HepG2 (cell line): ENCODE results near the gene COL18A1. TPM values are rescaled to one million over a fixed set of nuclear protein-coding genes. Genes with fewer than 3 reads are reported as not detected.
A peak's percentile ranks its signal among the peaks of the same experiment; 100 is the strongest.

Experiments used
- CCAR2 ChIP-seq: fragments of 200-400 bp; formaldehyde crosslinking; optimal IDR thresholded peaks from 2 replicates; pipeline ENCODE3; 2018; ENCODE audit warnings: low read depth, mild to moderate bottlenecking, low read length, moderate library complexity
- CEBPB ChIP-seq: IDR thresholded peaks from 2 replicates; pipeline ENCODE4 v1.6.1; 2011; ENCODE audit warnings: low read depth, low read length, improper control_type of control experiment, borderline replicate concordance
- HNRNPK ChIP-seq: fragments of 200-400 bp; formaldehyde crosslinking; IDR thresholded peaks from 2 replicates; pipeline ENCODE4 v1.6.1; 2018; ENCODE audit warnings: low read length, low read depth, moderate library complexity, mild to moderate bottlenecking; ENCODE audit not compliant: poor library complexity, severe bottlenecking
- MATR3 ChIP-seq: sonication (generic); formaldehyde crosslinking; IDR thresholded peaks from 2 replicates; pipeline ENCODE4 v1.4.0; 2020; ENCODE audit warnings: missing genetic modification reagents
- MYNN ChIP-seq: sonication (generic); formaldehyde crosslinking; IDR thresholded peaks from 2 replicates; pipeline ENCODE4 v1.4.0; 2020; ENCODE audit warnings: mild to moderate bottlenecking, low read depth, missing genetic modification reagents
- REL ChIP-seq: sonication (generic); formaldehyde crosslinking; conservative IDR thresholded peaks from 2 replicates; pipeline ENCODE4 v1.8.0; 2022; ENCODE audit warnings: mild to moderate bottlenecking, missing genetic modification reagents, moderate library complexity
- RFX5 ChIP-seq: IDR thresholded peaks from 2 replicates; pipeline ENCODE4 v1.6.1; 2011; ENCODE audit warnings: low read depth, low read length, improper control_type of control experiment
- TEF ChIP-seq: sonication (generic); formaldehyde crosslinking; IDR thresholded peaks from 2 replicates; pipeline ENCODE4 v1.5.0; 2020; ENCODE audit warnings: missing genetic modification reagents
- TFAP4 ChIP-seq: sonication (generic); IDR thresholded peaks from 2 replicates; pipeline ENCODE4 v1.6.1; 2016; ENCODE audit warnings: low read depth, borderline replicate concordance
- THAP9 ChIP-seq: sonication (generic); formaldehyde crosslinking; IDR thresholded peaks from 2 replicates; pipeline ENCODE4; 2020; ENCODE audit warnings: missing genetic modification reagents, mild to moderate bottlenecking, borderline replicate concordance
- YEATS4 ChIP-seq: sonication (generic); formaldehyde crosslinking; IDR thresholded peaks from 2 replicates; pipeline ENCODE4 v1.4.0; 2020; ENCODE audit warnings: missing genetic modification reagents, borderline replicate concordance
- ZKSCAN5 ChIP-seq: sonication (generic); formaldehyde crosslinking; IDR thresholded peaks from 2 replicates; pipeline ENCODE4 v1.5.1; 2020; ENCODE audit warnings: mild to moderate bottlenecking, missing genetic modification reagents
- ZMYM4 ChIP-seq: sonication (generic); formaldehyde crosslinking; IDR thresholded peaks from 2 replicates; pipeline ENCODE4 v1.8.1; 2023; ENCODE audit warnings: mild to moderate bottlenecking, missing genetic modification reagents
- ZNF251 ChIP-seq: sonication (generic); formaldehyde crosslinking; IDR thresholded peaks from 2 replicates; pipeline ENCODE4 v1.9.0; 2021; ENCODE audit warnings: mild to moderate bottlenecking, missing genetic modification reagents
- ZNF264 ChIP-seq: sonication (generic); formaldehyde crosslinking; IDR thresholded peaks from 2 replicates; pipeline ENCODE4 v1.4.0; 2020; ENCODE audit warnings: missing genetic modification reagents
- ZNF430 ChIP-seq: sonication (generic); formaldehyde crosslinking; IDR thresholded peaks from 2 replicates; pipeline ENCODE4 v1.9.0; 2021; ENCODE audit warnings: mild to moderate bottlenecking, missing genetic modification reagents
- ZNF605 ChIP-seq: sonication (generic); formaldehyde crosslinking; IDR thresholded peaks from 2 replicates; pipeline ENCODE4 v1.8.0; 2022; ENCODE audit warnings: mild to moderate bottlenecking, missing genetic modification reagents
- ZNF619 ChIP-seq: sonication (generic); formaldehyde crosslinking; IDR thresholded peaks from 2 replicates; pipeline ENCODE4 v1.4.0; 2020; ENCODE audit warnings: mild to moderate bottlenecking, missing genetic modification reagents
- ZNF710 ChIP-seq: sonication (generic); formaldehyde crosslinking; IDR thresholded peaks from 2 replicates; pipeline ENCODE4 v1.5.0; 2020; ENCODE audit warnings: mild to moderate bottlenecking, missing genetic modification reagents, borderline replicate concordance
- ZNF740 ChIP-seq: sonication (generic); formaldehyde crosslinking; IDR thresholded peaks from 2 replicates; pipeline ENCODE4 v1.4.0; 2020; ENCODE audit warnings: missing genetic modification reagents
- ZNF775 ChIP-seq: sonication (generic); formaldehyde crosslinking; IDR thresholded peaks from 2 replicates; pipeline ENCODE4 v1.4.0; 2020; ENCODE audit warnings: missing genetic modification reagents, mild to moderate bottlenecking, moderate library complexity, borderline replicate concordance
- ZZZ3 ChIP-seq: sonication (generic); formaldehyde crosslinking; IDR thresholded peaks from 2 replicates; pipeline ENCODE4 v1.4.0; 2020; ENCODE audit warnings: missing genetic modification reagents, mild to moderate bottlenecking, borderline replicate concordance
- polyA plus RNA-seq, 8 experiments: library from polyadenylated mRNA; depleted of rRNA in 3 of 8; stranded (reverse) in 7 of 8; unstranded in 1 of 8; fragments of >200 nt; fragmentation: Illumina TruSeq in 4 of 8; extraction: Trizol in 4 of 8; gene quantifications; 2 replicates each; pipeline versions ENCODE4 v1.2.1 to v1.2.3, GENCODE V29; 2011 to 2016; ENCODE audit warnings: low read depth in 4 of 8, missing spikeins in 1 of 8, mixed read lengths in 1 of 8; ENCODE audit not compliant: insufficient read depth in 1 of 8
- total RNA-seq, 5 experiments: library from RNA; depleted of rRNA; stranded (reverse); fragments of >200 nt; fragmentation: Illumina TruSeq; extraction: Trizol; gene quantifications; 2 replicates each; pipeline ENCODE4 v1.2.3, GENCODE V29; 2016; ENCODE audit warnings: low read depth in 1 of 5

COL18A1 gene
- total and polyA plus RNA-seq, 2 of the 13 experiments (the other 11 are each of a cell fraction or from before 2014, with no cell fraction given): 79.0 to 102 TPM

- TF ChIP-seq CCAR2: peak; percentile 82
- no peak for TF ChIP-seq ZZZ3 (CRISPR knock-in tag)
- 0 out of 2 replicates have a peak, but pooled peaks have one; percentile 25 for TF ChIP-seq REL (CRISPR knock-in tag)
- TF ChIP-seq ZNF710 (CRISPR knock-in tag): no peak
- TF ChIP-seq ZNF605 (CRISPR knock-in tag): peak; percentile 85
- 0 out of 2 replicates have a peak, but pooled peaks have one; percentile 24 for TF ChIP-seq ZNF740 (CRISPR knock-in tag)
- TF ChIP-seq HNRNPK: no peak
- no peak for TF ChIP-seq MATR3
- TF ChIP-seq RFX5: 0 out of 2 replicates have a peak, but pooled peaks have one; percentile 34
- TF ChIP-seq ZNF619 (CRISPR knock-in tag): no peak; the same call in 1 of the 2 replicates
- peak; percentile 44; the same call in 1 of the 2 replicates for TF ChIP-seq ZMYM4
- TF ChIP-seq ZNF251 (CRISPR knock-in tag): no peak
- TF ChIP-seq MYNN (CRISPR knock-in tag): no peak
- no peak for TF ChIP-seq CEBPB
- TF ChIP-seq YEATS4 (CRISPR knock-in tag): peak; percentile 88
- peak; percentile 79; the same call in 1 of the 2 replicates for TF ChIP-seq THAP9 (CRISPR knock-in tag)
- 0 out of 2 replicates have a peak, but pooled peaks have one; percentile 80 for TF ChIP-seq TEF (CRISPR knock-in tag)
- peak; percentile 90 for TF ChIP-seq ZNF430 (CRISPR knock-in tag)
- TF ChIP-seq TFAP4: peak; percentile 95
- TF ChIP-seq ZKSCAN5: no peak
- 0 out of 2 replicates have a peak, but pooled peaks have one; percentile 57 for TF ChIP-seq ZNF264
- TF ChIP-seq ZNF775 (CRISPR knock-in tag): no peak
These were observed 64.5 kb downstream of the COL18A1 start (continued) for GRCh38 chr21:45469273-45470086.
